Activated T-helper 17 cell treated with anti-CD3 and anti-CD28 coated beads, Interleukin-2, amount 50 U/mL, for 72 hours (primary cell): ENCODE measurements around the gene LTBP2. TPM values are rescaled to one million over a fixed set of nuclear protein-coding genes. Genes with fewer than 3 reads are reported as not detected.

ENCODE experiments used
- ATAC-seq: fragments of 150-1000 bp; cut with Tn5 transposase; replicated peaks from 2 replicates; pipeline ENCODE4 v1.10.0; 2021; ENCODE audit warnings: mild to moderate bottlenecking, moderate library complexity
- H3K27ac Mint-ChIP-seq: one replicate; pipeline ENCODE4 v1.8.0; 2022; ENCODE audit warnings: mixed read lengths
- H3K27me3 Mint-ChIP-seq: one replicate; pipeline ENCODE4 v1.8.0; 2022; ENCODE audit warnings: mixed read lengths
- H3K36me3 Mint-ChIP-seq: one replicate; pipeline ENCODE4 v1.8.0; 2022; ENCODE audit warnings: low read depth, mild to moderate bottlenecking, mixed read lengths
- H3K4me1 Mint-ChIP-seq: one replicate; pipeline ENCODE4 v1.8.0; 2022; ENCODE audit warnings: mixed read lengths
- H3K4me3 Mint-ChIP-seq: one replicate; pipeline ENCODE4 v1.8.0; 2022; ENCODE audit warnings: mild to moderate bottlenecking, mixed read lengths
- H3K9me3 Mint-ChIP-seq: one replicate; pipeline ENCODE4 v1.8.0; 2022; ENCODE audit warnings: mixed read lengths
- total RNA-seq, 2 donors: library from RNA; stranded (reverse); gene quantifications; one replicate each; pipeline ENCODE4 v1.2.3, GENCODE V29; 2022

Gene LTBP2
- total RNA-seq, 2 donors from 2014 or later: 0.03 TPM; not detected in 1

DNA sequence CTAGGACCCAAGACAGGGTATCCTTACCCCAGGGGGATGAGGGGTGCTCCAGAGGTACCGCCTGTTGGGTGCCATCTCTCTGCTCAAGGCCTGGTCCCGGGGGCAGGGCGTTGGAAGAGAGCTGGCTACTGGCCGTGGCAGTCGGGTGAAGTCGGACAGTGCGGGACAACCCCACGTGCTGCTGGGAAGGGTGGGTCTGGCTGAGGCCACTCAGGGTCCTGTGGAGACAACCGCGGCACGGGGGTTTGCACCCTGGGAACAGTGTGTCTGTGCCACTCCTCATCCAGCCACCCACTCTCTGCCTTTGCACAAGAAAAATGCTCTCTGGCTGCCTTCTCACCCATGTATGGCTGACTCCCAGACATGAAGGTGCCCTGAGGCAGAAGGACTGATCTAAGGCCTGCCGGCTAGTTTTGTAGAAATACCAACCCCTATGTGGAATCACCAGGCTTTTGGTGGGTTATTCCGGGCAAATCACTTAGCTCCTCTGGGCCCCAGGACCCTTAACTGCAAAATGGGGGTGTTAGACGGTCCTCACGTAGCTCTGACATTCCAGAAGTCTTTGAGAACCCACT lies 56.5 kb downstream of the LTBP2 start:
- no peak overlapping the region for H3K27ac Mint-ChIP-seq
- H3K4me1 Mint-ChIP-seq: peaks cover 6% of the 10 kb centered on the region
- H3K27me3 Mint-ChIP-seq: no peaks in the 10 kb centered on the region
- H3K36me3 Mint-ChIP-seq: no peaks in the 10 kb centered on the region
- ATAC-seq: no peak
- H3K4me3 Mint-ChIP-seq: no peak overlapping the region
- no peaks in the 10 kb centered on the region for H3K9me3 Mint-ChIP-seq

DNA sequence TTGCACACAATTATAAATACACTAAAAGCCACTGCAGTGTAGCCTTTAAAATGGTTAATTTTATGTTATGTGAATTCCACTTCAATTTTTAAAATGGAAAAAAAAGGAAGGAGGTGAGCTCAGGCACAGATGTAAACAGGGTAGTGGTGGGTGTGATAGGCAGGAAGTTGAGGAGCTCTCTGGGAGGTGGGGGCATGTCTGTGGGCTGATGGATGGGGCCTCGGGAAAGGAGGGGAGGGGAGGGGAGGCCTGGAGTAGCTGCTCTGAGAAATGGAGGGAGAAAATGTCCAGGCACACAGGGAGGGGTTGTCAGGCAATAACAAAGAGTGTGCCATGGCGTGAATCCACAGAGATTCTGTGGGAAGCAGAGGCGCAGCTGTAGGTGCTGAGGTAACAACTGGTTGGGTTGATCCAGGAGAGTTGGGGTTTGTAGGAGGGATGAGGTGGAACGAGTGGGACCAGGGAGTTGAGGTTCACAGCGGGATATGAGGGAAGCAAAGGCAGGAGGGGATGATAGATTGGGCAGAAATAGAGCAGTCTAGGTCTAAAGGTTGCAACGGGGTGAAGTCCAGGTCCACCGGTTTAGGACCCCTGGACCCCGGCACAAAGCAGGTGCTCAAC lies 57.2 kb downstream of the LTBP2 start:
- Mint-ChIP-seq H3K9me3 (no peaks in the 10 kb centered on the region), H3K27ac (no peak overlapping the region), H3K4me1 (peaks cover 6% of the 10 kb centered on the region), H3K36me3 (no peaks in the 10 kb centered on the region), H3K4me3 (no peak overlapping the region), H3K27me3 (no peaks in the 10 kb centered on the region)
- ATAC-seq: no peak

- Mint-ChIP-seq H3K36me3 (no peaks in the 10 kb centered on the region), H3K4me1 (peaks cover 6% of the 10 kb centered on the region), H3K27me3 (no peaks in the 10 kb centered on the region), H3K9me3 (no peaks in the 10 kb centered on the region), H3K4me3 (no peak overlapping the region), H3K27ac (no peak overlapping the region)
- ATAC-seq: no peak
These were observed 59.4 kb downstream of the LTBP2 start for GRCh38 chr14:74552623-74553022.

GRCh38 chr14:74551431-74552371 lies 60.3 kb downstream of the LTBP2 start:
- Mint-ChIP-seq H3K36me3 (no peaks in the 10 kb centered on the region), H3K9me3 (no peaks in the 10 kb centered on the region), H3K27ac (no peak overlapping the region), H3K4me3 (no peak overlapping the region), H3K4me1 (peaks cover 6% of the 10 kb centered on the region), H3K27me3 (no peaks in the 10 kb centered on the region)
- no peak for ATAC-seq

- ATAC-seq: no peak
- no peaks in the 10 kb centered on the region for H3K36me3 Mint-ChIP-seq
- no peaks in the 10 kb centered on the region for H3K27me3 Mint-ChIP-seq
These were observed 61.0 kb downstream of the LTBP2 start for GRCh38 chr14:74551001-74551400.

DNA sequence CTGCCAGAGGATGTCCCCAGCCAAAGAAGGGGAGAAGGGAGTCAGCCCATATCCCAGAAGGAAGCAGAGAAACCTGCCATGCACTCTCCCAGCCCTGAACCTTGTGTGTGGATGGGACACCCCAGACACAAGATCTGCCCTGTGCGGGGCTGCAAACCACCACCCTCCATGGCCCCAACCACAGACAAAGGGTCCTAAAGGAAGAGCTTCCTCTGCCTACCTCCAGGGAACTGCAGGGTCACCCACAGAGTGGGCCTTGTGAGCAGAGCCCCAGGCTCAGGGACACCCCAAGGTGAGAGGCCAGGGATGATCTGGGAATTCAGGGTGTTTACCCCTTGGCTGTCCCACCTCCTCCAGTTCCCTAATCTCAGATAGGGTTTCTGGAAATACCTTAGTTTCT lies 62.0 kb downstream of the LTBP2 start:
- Mint-ChIP-seq H3K27me3 (no peaks in the 10 kb centered on the region), H3K9me3 (no peaks in the 10 kb centered on the region), H3K4me1 (peaks cover 5% of the 10 kb centered on the region), H3K27ac (no peak overlapping the region), H3K36me3 (no peaks in the 10 kb centered on the region), H3K4me3 (no peak overlapping the region)
- ATAC-seq: no peak

More at GRCh38 chr14:74551001-74551400, 61.0 kb downstream of the LTBP2 start:
- Mint-ChIP-seq H3K9me3 (no peaks in the 10 kb centered on the region), H3K27ac (no peak overlapping the region), H3K4me1 (peaks cover 6% of the 10 kb centered on the region), H3K4me3 (no peak overlapping the region)

DNA sequence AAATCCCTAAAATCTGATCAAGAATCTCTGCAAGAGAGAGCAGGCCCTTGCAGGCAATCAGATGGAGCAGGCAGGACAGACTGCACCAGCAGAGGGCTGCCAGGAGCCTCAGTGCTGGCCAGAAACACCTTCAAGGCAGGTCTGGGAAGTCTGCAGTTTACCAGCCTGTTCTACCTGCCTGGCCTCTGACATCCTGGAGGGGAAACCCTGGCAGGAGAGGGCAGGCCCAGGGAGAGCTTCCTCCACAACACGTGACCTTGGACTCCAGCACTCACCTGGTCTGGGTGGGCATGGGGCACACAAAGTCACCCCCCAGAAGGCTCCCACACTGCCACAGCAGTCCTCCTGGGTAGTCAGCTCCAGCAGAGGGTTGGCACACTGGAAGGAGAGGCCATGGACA lies 62.4 kb downstream of the LTBP2 start:
- H3K27ac Mint-ChIP-seq: no peak overlapping the region
- peak; percentile 24 for ATAC-seq
- H3K36me3 Mint-ChIP-seq: no peaks in the 10 kb centered on the region
- H3K27me3 Mint-ChIP-seq: no peaks in the 10 kb centered on the region
- no peaks in the 10 kb centered on the region for H3K4me1 Mint-ChIP-seq
- H3K4me3 Mint-ChIP-seq: no peak overlapping the region
- H3K9me3 Mint-ChIP-seq: no peaks in the 10 kb centered on the region

DNA sequence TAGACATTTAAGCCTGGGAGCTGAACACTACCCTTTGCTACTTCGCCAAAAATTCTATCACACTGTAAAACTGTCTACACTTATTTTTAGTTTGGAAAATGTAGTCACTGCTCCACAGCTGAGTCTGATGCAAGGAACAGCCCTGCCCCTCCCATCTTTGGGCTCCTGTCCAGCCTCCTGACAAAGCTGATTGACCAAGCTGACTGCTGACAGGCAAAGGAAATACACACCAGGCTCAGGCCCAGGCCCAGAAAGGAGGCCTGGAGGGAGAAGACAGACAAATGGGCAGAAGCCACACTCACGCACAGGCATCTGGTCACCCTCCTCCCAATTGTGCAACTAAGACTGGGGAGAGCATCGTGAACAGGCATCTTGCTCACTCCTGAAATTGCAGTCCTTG lies 63.2 kb downstream of the LTBP2 start:
- ATAC-seq: no peak
- H3K36me3 Mint-ChIP-seq: no peaks in the 10 kb centered on the region
- H3K27ac Mint-ChIP-seq: no peak overlapping the region
- H3K4me1 Mint-ChIP-seq: no peaks in the 10 kb centered on the region
- no peaks in the 10 kb centered on the region for H3K27me3 Mint-ChIP-seq
- no peak overlapping the region for H3K4me3 Mint-ChIP-seq
- no peaks in the 10 kb centered on the region for H3K9me3 Mint-ChIP-seq

GRCh38 chr14:74547331-74547927 lies 64.6 kb downstream of the LTBP2 start:
- ATAC-seq: no peak
- no peaks in the 10 kb centered on the region for H3K9me3 Mint-ChIP-seq
- no peak overlapping the region for H3K4me3 Mint-ChIP-seq
- no peaks in the 10 kb centered on the region for H3K36me3 Mint-ChIP-seq
- H3K27me3 Mint-ChIP-seq: no peaks in the 10 kb centered on the region
- H3K4me1 Mint-ChIP-seq: no peaks in the 10 kb centered on the region
- no peak overlapping the region for H3K27ac Mint-ChIP-seq

- Mint-ChIP-seq H3K27ac (no peak overlapping the region), H3K4me1 (no peaks in the 10 kb centered on the region), H3K27me3 (no peaks in the 10 kb centered on the region), H3K4me3 (no peak overlapping the region), H3K36me3 (no peaks in the 10 kb centered on the region), H3K9me3 (no peaks in the 10 kb centered on the region)
- no peak for ATAC-seq
These were observed 65.6 kb downstream of the LTBP2 start for GRCh38 chr14:74546416-74546815.

GRCh38 chr14:74545386-74545785 lies 66.7 kb downstream of the LTBP2 start:
- no peaks in the 10 kb centered on the region for H3K4me1 Mint-ChIP-seq
- no peaks in the 10 kb centered on the region for H3K36me3 Mint-ChIP-seq
- no peak overlapping the region for H3K27ac Mint-ChIP-seq
- no peak overlapping the region for H3K4me3 Mint-ChIP-seq
- no peaks in the 10 kb centered on the region for H3K9me3 Mint-ChIP-seq
- no peak for ATAC-seq
- no peaks in the 10 kb centered on the region for H3K27me3 Mint-ChIP-seq

- Mint-ChIP-seq H3K27me3 (no peaks in the 10 kb centered on the region), H3K9me3 (no peaks in the 10 kb centered on the region), H3K4me3 (no peak overlapping the region), H3K4me1 (no peaks in the 10 kb centered on the region), H3K27ac (no peak overlapping the region), H3K36me3 (no peaks in the 10 kb centered on the region)
- no peak for ATAC-seq
These were observed 68.1 kb downstream of the LTBP2 start for GRCh38 chr14:74543771-74544438.

- ATAC-seq: no peak
- H3K36me3 Mint-ChIP-seq: no peaks in the 10 kb centered on the region
- H3K4me1 Mint-ChIP-seq: no peaks in the 10 kb centered on the region
These were observed 69.9 kb downstream of the LTBP2 start for GRCh38 chr14:74542056-74542685.

DNA sequence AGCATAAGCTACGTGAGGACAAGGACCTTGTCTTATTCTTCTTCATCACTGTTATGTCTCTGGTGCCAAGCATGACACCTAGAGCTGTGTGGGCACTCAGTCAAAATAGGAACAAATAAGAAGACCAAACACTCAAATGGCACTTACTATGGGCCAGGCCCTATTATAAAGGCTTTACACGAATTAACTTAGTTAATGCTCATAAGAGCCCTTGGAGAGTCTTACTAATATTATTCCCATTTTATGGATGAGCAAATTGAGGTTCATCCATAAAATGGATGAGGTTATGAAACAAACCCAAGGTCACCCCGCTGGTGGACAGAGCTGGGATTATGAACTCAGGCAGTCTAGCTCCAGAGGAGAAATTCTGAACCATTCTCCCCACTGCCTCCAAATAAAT lies 70.8 kb downstream of the LTBP2 start:
- Mint-ChIP-seq H3K27me3 (no peaks in the 10 kb centered on the region), H3K36me3 (no peaks in the 10 kb centered on the region), H3K4me3 (no peak overlapping the region), H3K4me1 (no peaks in the 10 kb centered on the region), H3K9me3 (no peaks in the 10 kb centered on the region), H3K27ac (no peak overlapping the region)
- no peak for ATAC-seq

More at GRCh38 chr14:74542056-74542685, 69.9 kb downstream of the LTBP2 start:
- Mint-ChIP-seq H3K9me3 (no peaks in the 10 kb centered on the region), H3K27me3 (no peaks in the 10 kb centered on the region), H3K4me3 (no peak overlapping the region), H3K27ac (no peak overlapping the region)
